Measurements from ENCODE around the gene USP27X. TPM values are rescaled to one million over a fixed set of nuclear protein-coding genes. Genes with fewer than 3 reads are reported as not detected.

Gene USP27X
- total RNA-seq: 1 to 10 TPM in 4 of 6 experiments, under 1 TPM in 2; 0.68 to 1.5 (median 1.2) TPM
- long read RNA-seq: 0 reads

GRCh38 chrX:49878834-49879655 is at the start of gene USP27X:
USP27X (plus strand) TSS chrX:49879484; CDS start chrX:49880308, 824 bp downstream.
- intact Hi-C loops (cut with DNase I): no loop called here
- Histone ChIP-seq H3K9me3 (no peaks in the 10 kb centered on the region), H3K4me3 (peak within 1 kb of the TSS; percentile 42 to 64 (median 55)), H3K27ac (peak within 1 kb of the TSS; percentile 34 to 54 (median 37)), H3K4me1 (peaks cover 0 to 13% (median 0%) of the 10 kb centered on the region in 4 donors), H3K27me3 (no peaks in the 10 kb centered on the region), H3K36me3 (no peaks in the 10 kb centered on the region)
- 24% methylated on average over 47 of the region's 60 CpGs for WGBS (ENCODE audit: insufficient coverage, low coverage, low lambda C conversion rate, missing lambda C conversion rate)
- ATAC-seq: peak; percentile 85 to 92 (median 90)
- peak; percentile 58 for TF ChIP-seq POLR2A (IDR thresholded peaks at IDR 0.05)
- peak; percentile 29 to 49 (median 36) for TF ChIP-seq CTCF (IDR thresholded peaks at IDR 0.05)
- DNase-seq: peak; percentile 78 to 85 (median 81)

GRCh38 chrX:49838374-49838773 is 40.9 kb upstream of the USP27X start:
- TF ChIP-seq POLR2A (IDR thresholded peaks at IDR 0.05) (no peak), CTCF (IDR thresholded peaks at IDR 0.05) (peak; percentile 56 to 83 (median 75))
- intact Hi-C loops (cut with DNase I): no loop called here
- Histone ChIP-seq H3K4me3 (no peak overlapping the region), H3K9me3 (no peaks in the 10 kb centered on the region), H3K27ac (no peak overlapping the region), H3K27me3 (peaks cover 0 to 6% of the 10 kb centered on the region in 2 donors), H3K4me1 (peaks cover 0 to 6% (median 0%) of the 10 kb centered on the region in 4 donors), H3K36me3 (no peaks in the 10 kb centered on the region)
- WGBS (ENCODE audit: insufficient coverage, low coverage, low lambda C conversion rate, missing lambda C conversion rate): 14% methylated on average over 8 of the region's 8 CpGs
- ATAC-seq (peak; percentile 68 to 82 (median 78)), DNase-seq (peak in 1 of 3 donors; percentile 28)

GRCh38 chrX:49840679-49841078 is 38.6 kb upstream of the USP27X start:
- intact Hi-C loops (cut with DNase I): no loop called here
- Histone ChIP-seq H3K9me3 (no peaks in the 10 kb centered on the region), H3K27me3 (peaks cover 0 to 6% of the 10 kb centered on the region in 2 donors), H3K4me3 (no peak overlapping the region), H3K4me1 (peaks cover 0 to 6% (median 0%) of the 10 kb centered on the region in 4 donors), H3K36me3 (no peaks in the 10 kb centered on the region), H3K27ac (no peak overlapping the region)
- DNase-seq: peak; percentile 57 to 76 (median 60)
- peak; percentile 76 to 89 (median 85) for ATAC-seq
- 53% methylated on average over 2 of the region's 3 CpGs for WGBS (ENCODE audit: insufficient coverage, low coverage, low lambda C conversion rate, missing lambda C conversion rate)
- no peak for TF ChIP-seq POLR2A (IDR thresholded peaks at IDR 0.05)
- peak; percentile 33 to 50 (median 42) for TF ChIP-seq CTCF (IDR thresholded peaks at IDR 0.05)

- H3K9me3 ChIP-seq: no peaks in the 10 kb centered on the region
- intact Hi-C loops (cut with DNase I): no loop called here
- no peaks in the 10 kb centered on the region for H3K36me3 ChIP-seq
- TF ChIP-seq POLR2A (IDR thresholded peaks at IDR 0.05) (no peak), CTCF (IDR thresholded peaks at IDR 0.05) (no peak)
- peaks cover 0 to 6% (median 0%) of the 10 kb centered on the region in 4 donors for H3K4me1 ChIP-seq
- DNase-seq: no peak
- no peak overlapping the region for H3K27ac ChIP-seq
- ATAC-seq: peak in 2 of 4 donors; percentile 40 to 43
- peaks cover 0 to 6% of the 10 kb centered on the region in 2 donors for H3K27me3 ChIP-seq
- H3K4me3 ChIP-seq: no peak overlapping the region
Observed at GRCh38 chrX:49842621-49843020, 36.7 kb upstream of the USP27X start.

Measured in right lobe of liver (tissue), 6 donors.